ENCODE data around the gene DIP2B.
"Not testable (repeated sequence)": the region's sequence is repeated elsewhere in the genome, so short reads cannot be mapped to it uniquely, and the experiment has no call there.

DIP2B gene

DNA sequence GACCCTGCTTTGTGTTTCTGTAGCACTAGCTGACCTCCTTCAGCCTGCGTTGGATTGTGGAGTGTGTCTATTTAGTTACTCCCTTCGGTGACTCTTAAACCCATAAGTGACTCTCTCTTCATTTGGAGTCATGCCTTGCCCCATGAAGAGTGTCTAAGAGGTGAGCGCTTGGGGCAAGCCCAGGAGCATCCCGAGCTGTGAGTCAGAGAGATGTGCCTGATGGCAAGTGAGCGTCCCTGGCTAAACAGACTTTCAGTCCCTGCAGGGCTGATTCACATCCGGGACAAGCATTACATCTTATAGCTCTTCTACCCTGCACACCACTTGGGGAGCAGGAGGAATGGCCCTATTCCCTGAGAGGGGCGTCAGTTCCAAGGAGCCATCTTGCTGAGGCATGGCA, 234.8 kb downstream of the DIP2B start:
- no peak for DNase-seq

DNA sequence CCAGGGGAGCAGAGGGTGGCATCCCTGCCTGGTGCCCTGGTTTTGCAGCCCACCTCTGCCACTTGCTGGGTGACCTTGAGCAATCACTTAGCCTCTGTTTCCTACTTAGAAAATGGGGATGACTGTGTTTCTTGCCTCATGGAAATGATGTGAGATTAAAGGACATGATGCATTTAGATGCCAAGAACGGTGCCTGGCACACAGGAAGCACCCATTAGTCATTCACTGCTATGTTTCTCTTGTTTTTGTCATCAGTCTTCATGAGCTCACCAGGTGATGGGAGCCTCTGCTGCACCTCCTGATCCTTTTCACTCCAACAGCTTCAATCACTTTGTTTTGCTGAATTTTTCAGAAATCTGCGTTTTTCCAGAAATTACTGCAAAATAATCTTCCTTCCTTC, 235.5 kb downstream of the DIP2B start:
- no peak for DNase-seq

GRCh38 chr12:50742776-50743175, 238.0 kb downstream of the DIP2B start:
- DNase-seq, result no peak

DNA sequence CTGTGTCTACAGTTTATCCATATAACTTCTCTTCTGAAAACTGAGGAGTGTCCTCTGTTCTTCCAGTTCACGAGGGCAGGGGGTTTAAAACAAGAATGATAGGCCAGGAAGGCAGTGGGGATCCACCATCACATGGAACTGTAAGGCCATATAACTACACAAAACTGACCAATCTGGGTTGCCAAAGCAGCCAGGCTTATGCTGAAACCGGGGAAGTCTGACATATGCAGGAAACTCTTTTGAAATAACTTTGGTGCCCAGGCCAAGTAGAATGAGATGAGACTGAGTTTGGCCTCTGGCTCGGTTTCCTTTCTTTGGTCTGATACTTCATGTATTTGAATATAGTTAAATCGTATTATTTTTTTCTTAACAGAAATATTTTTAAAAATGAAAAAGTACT, 241.1 kb downstream of the DIP2B start:
- no peak for DNase-seq

GRCh38 chr12:50746431-50746830, 241.6 kb downstream of the DIP2B start:
- no peak for DNase-seq

DNA sequence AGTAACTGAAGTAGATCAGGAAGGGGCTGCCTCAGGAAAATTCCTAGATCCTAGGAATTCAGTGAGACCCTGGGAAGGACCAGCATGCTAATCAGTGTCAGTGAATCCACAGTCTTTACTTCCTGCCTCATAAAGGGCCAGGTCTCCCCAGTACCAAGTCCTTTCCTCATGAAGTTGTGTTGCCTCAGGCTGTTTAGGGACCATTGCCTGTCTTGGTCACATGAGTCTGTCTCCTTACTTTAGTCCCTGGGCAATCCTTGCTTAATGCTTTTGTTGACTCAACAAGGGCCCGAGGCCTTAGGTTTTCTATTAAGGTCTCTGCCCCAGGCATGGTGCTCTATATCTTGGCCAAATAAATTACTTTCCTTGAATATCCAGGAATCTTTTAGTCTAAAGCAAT, 243.0 kb downstream of the DIP2B start:
- DNase-seq, result no peak

GRCh38 chr12:50749459-50749882, 244.7 kb downstream of the DIP2B start:
- DNase-seq, result no peak

GRCh38 chr12:50750366-50750765, 245.6 kb downstream of the DIP2B start:
- DNase-seq, result no peak

GRCh38 chr12:50751948-50752721, 247.3 kb downstream of the DIP2B start:
- no peak for DNase-seq

DNA sequence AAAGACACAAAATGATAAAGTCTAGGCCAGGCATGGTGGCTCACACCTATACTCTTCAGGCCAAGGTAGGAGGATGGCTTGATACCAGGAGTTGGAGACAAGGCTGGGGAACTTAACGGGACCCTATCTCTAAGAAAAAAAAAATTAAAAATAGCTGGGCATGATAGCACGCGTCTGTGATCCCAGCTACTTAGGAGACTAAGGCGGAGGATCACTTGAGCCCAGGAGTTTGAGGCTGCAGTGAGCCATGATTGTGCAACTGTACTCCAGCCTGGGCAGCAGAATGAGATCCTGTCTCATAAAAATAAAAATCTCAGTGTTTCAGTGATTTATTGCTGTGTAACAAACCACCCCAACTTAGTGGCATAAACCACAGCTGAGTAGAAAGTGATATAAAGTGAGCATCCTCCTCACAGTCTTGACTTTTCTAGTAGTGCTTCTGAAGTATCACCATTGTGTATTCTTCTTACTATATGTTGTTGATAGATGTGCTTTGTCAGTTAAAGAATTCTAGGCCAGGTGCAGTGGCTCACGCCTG, 248.5 kb downstream of the DIP2B start:
- DNase-seq, result no peak

- peak; percentile 91 for DNase-seq
Observed at GRCh38 chr12:50763639-50764285, 259.0 kb downstream of the DIP2B start, which contains the start of gene ATF1. Gene ATF1, plus strand, starts transcription at chr12:50764101. Its CDS starts 16,045 bp downstream, at chr12:50780146.

DNA sequence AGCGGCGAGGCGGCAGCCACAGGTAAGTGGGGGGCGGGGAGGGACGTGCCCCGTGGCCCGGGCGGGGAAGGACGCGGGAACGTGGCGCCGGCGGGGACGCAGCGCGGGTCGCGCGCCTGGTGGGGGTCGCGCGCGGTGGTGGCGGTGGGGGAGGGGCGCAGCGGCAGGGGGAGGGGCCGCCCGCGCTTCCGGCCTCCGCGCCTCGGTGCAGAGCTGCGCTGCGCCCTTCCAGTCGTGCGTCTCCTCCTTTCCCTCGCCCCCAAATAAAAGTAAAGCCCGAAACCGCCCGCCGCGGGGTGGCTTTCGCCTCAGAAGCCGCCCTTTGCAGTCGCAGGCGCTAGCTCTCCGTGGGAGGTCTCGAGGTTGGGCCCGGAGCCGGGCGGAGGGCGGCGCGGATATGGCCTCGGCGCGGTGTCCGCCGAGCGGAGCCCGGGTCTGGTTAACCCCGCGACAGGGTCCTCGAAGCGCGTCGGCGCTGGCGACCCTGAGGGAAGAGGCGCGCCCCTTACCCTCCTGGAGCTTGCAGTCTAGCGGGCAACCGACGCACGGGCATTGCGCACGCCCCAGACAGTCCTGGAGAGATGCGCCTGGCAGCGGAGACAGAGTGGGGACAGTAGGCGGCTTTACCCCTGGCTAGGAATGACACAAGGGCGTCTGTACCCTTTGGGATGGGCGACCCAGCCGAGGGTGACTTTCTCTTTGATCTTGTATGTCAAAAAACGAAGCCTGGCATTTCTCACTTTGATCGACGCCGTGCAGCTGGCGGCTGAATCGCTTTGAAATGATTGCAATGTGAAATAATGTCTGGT, 259.7 kb downstream of the DIP2B start:
- DNase-seq, result peak; percentile 46

- peak; percentile 47 for DNase-seq
Observed at GRCh38 chr12:50765095-50765911, 260.5 kb downstream of the DIP2B start.

DNA sequence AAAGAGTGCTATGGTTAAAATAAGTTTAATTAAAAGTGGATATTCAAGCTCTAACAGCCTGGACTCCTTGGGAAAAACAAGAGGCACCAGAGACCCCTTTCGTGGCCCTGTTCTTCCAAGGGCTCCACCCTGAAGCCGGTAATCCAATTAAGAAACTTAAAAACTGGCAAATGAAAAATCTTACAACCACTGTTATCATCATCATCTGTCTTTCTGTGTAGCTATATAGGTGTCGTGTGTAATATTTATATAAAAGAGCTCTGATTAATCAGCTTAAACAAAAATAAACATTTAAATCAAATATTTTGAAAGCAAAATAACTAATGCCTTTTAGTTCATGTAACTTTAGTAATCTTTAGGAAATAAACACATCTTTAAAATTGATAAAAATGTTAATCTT, 263.6 kb downstream of the DIP2B start:
- no peak for DNase-seq

- not testable (repeated sequence) for DNase-seq
Observed at GRCh38 chr12:50768813-50769212, 264.0 kb downstream of the DIP2B start.

- no peak for DNase-seq
Observed at GRCh38 chr12:50771409-50771808, 266.6 kb downstream of the DIP2B start.

DNA sequence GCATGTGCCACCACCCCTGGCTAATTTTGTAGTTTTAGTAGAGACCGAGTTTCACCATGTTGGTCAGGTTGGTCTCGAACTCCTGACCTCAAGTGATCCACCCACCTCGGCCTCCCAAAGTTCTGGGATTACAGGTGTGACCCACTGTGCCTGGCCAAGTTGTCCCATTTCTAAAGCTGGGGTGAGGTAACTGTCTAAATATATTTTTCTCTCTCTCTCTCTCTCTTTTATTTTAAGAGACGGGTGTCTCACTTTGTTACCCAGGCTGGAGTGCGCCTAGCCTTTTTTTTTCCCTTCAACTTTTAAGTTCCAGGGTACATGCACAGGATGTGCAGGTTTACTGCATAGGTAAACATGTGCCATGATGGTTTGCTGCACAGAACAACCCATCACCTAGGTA, 267.7 kb downstream of the DIP2B start:
- no peak for DNase-seq

DNA sequence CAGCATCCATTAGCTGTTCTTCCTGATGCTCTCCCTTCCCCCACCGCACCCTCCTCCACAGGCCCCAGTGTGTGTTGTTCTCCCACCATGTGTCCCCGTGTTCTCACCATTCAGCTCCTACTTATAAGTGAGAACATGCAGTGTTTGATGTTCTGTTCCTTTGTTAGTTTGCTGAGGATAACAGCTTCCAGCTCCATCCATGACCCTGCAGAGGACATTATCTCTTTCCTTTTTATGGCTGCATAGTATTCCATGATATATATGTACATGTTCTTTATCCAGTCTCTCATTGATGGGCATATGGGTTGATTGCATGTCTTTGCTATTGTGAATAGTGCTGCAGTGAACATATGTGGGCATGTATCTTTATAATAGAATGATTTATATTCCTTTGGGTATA, 268.1 kb downstream of the DIP2B start:
- DNase-seq, result no peak

DNA sequence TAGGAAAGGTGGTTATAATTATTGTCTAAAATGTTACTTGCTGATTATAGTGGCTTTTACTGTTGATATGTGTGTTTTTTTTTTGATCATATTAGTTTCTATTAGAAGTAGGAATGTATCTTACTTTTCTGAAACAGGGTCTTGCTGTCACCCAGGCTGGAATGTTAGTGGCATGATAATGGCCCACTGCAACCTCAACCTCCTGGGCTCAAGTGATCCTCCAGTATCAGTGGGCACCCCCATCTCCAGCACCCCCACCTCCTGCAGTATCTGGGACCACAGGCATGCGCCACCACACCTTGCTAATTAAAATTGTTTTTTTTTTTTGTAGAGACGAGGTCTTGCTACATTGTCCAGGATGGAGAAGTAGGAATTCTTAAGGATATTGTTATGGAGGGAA, 270.5 kb downstream of the DIP2B start:
- no peak for DNase-seq

- DNase-seq, result no peak
Observed at GRCh38 chr12:50776749-50777728, 272.3 kb downstream of the DIP2B start.
